Skeletal muscle satellite cell (primary cell): Measurements from ENCODE around the gene TIMM22. TPM values are rescaled to one million over a fixed set of nuclear protein-coding genes. Genes with fewer than 3 reads are reported as not detected.
"Not testable (repeated sequence)": the region's sequence is repeated elsewhere in the genome, so short reads cannot be mapped to it uniquely, and the experiment has no call there.

ENCODE experiments used
- H3K27me3 ChIP-seq: 2 replicates; pipeline ENCODE4 v1.7.0; 2013; ENCODE audit warnings: low read length; ENCODE audit not compliant: control insufficient read depth, insufficient read depth
- H3K36me3 ChIP-seq: 2 replicates; pipeline ENCODE4 v1.7.0; 2013; ENCODE audit warnings: mild to moderate bottlenecking, control low read depth, low read length; ENCODE audit not compliant: insufficient read depth
- H3K4me1 ChIP-seq: 2 replicates; pipeline ENCODE4 v1.7.0; 2013; ENCODE audit warnings: low read length; ENCODE audit not compliant: control insufficient read depth, insufficient read depth
- H3K4me2 ChIP-seq: 2 replicates; pipeline ENCODE4 v1.7.0; 2013; ENCODE audit warnings: mild to moderate bottlenecking, low read length
- H3K4me3 ChIP-seq: 2 replicates; pipeline ENCODE4 v1.7.0; 2013; ENCODE audit warnings: low read length
- H3K9ac ChIP-seq: 2 replicates; pipeline ENCODE4 v1.7.0; 2013; ENCODE audit warnings: mild to moderate bottlenecking, low read depth, low read length, moderate library complexity
- H3K9me3 ChIP-seq: replicated peaks from 2 replicates; pipeline ENCODE4 v1.7.0; 2013; ENCODE audit warnings: mild to moderate bottlenecking, control low read depth, low read length
- small RNA-seq: library from RNA; depleted of rRNA; stranded (forward); fragments of <200 nt; gene quantifications from one replicate; pipeline ENCODE3, GENCODE V24; 2012

Gene TIMM22

DNA sequence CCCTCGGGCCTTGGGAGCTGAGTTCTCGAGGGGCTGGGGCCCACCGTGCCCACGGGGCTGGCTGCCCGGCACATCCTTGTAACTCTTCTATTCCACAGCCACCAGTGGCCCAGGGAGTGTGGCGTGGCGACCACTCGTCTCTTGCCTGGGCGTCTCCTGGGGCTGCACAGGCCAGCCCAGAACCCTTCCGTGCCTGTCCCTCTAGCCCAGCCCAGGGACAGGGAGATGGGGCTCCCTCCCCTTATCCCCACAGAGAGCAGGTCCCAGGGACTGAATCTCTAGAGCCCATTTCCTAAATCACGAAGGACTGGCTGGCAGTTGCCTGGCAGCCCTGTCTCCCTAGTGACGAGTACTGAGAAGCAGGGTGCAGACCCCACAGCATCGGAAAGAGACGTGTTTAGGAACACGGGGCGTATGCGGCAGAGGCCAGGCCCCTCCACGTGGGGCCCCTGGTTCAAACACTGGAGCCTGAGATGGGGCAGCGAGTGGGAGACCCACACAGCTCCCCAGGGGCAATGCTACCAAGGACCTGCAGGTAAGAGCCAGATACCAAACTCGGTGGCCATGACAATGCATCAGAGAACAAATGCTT lies 51.0 kb downstream of the TIMM22 start:
- no peak overlapping the region for H3K4me2 ChIP-seq
- H3K27me3 ChIP-seq = no peaks in the 10 kb centered on the region
- no peak overlapping the region for H3K4me3 ChIP-seq
- no peaks in the 10 kb centered on the region for H3K4me1 ChIP-seq
- peaks cover 15% of the 10 kb centered on the region for H3K36me3 ChIP-seq
- H3K9me3 ChIP-seq = no peaks in the 10 kb centered on the region
- no peak overlapping the region for H3K9ac ChIP-seq

DNA sequence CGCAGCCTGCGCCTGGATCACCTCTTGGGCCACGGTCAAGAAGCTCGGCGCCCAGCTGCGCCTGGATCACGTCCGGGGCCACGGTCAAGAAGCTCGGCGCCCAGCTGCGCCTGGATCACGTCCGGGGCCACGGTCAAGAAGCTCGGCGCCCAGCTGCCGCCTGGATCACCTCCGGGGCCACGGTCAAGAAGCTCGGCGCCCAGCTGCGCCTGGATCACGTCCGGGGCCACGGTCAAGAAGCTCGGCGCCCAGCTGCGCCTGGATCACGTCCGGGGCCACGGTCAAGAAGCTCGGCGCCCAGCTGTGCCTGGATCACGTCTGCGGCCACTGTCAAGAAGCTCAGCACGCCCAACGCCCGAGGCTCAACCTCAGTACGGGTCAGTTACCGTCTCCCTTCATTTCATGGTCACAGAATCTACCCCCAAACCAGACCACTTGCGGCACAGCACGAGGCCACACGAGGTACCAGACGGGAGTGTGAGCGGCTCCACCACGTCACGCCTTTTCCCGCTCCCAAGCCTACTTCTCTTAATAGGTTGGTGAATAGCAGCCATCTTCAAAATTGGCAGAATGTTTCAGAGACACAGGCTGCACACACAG lies 51.7 kb downstream of the TIMM22 start:
- H3K36me3 ChIP-seq = peaks cover 15% of the 10 kb centered on the region
- not testable (repeated sequence) for H3K27me3 ChIP-seq, H3K4me3 ChIP-seq, H3K9me3 ChIP-seq, H3K4me2 ChIP-seq, H3K9ac ChIP-seq, H3K4me1 ChIP-seq

DNA sequence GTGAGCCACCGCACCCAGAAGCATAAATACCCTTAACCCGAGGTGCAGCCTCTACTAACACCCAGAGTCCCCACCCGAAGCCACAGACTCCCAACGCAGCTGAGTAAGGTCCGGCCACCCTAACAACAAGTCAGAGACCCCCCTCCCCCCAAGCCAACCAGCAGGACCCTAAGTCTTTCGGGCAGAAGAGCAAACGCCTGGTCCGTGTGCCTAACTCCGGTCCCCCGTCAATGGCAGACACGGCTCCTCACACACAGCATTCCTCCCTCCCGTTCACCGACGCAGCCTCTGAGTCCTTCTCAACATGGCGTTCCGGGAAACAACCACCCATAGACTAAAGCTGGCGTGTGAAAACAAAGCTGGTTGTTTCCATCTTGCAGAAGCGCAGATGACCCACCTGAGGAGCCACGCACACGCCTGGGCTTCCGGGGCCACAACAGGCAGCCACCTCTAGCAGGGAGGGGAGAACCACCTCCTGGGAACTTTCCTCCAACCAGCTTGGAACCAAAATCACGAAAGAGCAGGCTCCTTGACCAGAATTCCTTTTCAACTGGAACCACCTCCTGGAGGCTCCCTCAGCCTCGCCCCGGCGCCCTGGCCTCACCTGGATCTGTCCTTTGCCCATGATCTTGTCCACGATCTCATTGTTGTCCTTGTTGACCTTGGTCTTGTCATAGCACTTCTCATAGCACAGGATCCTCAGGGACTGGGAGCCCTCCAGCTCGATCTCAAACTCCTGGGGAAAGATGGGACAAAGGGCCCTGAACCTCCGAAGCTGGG lies 52.7 kb downstream of the TIMM22 start:
- Histone ChIP-seq H3K4me1 (no peaks in the 10 kb centered on the region), H3K9ac (no peak overlapping the region), H3K4me2 (no peak overlapping the region), H3K36me3 (peaks cover 22% of the 10 kb centered on the region), H3K4me3 (no peak overlapping the region), H3K27me3 (no peaks in the 10 kb centered on the region), H3K9me3 (no peaks in the 10 kb centered on the region)

DNA sequence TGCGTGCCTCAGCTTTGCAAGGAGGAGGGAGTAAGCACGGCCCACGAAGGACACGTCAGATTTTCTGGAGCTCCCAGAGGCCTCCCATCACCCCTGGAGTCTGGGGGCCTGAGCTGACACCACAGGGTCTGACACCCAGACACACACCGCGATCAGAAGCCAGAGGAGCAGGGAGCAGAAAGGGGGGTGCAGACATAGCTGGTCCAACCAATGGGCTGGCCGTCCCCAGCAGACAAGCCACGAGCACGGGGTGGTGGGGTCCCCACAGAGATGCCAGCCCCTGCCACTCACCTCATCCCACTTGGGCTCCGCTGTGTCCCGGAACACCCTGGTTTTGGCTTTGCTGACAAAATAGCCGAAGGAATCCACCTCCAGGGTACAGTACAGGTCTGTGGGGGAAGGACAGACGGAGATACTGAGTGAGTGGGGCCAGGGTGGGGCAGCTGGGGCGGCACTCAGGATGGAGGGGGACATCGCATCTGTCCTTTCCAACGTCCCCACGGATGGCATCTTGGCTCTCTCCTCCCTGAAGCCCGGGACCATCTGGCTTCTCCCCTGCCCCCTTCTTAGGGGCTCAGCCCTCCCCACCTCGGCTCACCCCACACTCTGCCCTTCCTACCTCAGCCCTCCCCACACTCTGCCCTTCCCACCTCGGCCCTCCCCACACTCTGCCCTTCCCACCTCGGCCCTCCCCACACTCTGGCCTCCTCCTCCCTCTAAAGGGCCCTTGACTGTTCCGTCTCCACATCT lies 53.5 kb downstream of the TIMM22 start:
- no peak overlapping the region for H3K9ac ChIP-seq
- H3K4me3 ChIP-seq = no peak overlapping the region
- H3K9me3 ChIP-seq = no peaks in the 10 kb centered on the region
- no peaks in the 10 kb centered on the region for H3K27me3 ChIP-seq
- H3K4me2 ChIP-seq = no peak overlapping the region
- no peaks in the 10 kb centered on the region for H3K4me1 ChIP-seq
- peaks cover 27% of the 10 kb centered on the region for H3K36me3 ChIP-seq

DNA sequence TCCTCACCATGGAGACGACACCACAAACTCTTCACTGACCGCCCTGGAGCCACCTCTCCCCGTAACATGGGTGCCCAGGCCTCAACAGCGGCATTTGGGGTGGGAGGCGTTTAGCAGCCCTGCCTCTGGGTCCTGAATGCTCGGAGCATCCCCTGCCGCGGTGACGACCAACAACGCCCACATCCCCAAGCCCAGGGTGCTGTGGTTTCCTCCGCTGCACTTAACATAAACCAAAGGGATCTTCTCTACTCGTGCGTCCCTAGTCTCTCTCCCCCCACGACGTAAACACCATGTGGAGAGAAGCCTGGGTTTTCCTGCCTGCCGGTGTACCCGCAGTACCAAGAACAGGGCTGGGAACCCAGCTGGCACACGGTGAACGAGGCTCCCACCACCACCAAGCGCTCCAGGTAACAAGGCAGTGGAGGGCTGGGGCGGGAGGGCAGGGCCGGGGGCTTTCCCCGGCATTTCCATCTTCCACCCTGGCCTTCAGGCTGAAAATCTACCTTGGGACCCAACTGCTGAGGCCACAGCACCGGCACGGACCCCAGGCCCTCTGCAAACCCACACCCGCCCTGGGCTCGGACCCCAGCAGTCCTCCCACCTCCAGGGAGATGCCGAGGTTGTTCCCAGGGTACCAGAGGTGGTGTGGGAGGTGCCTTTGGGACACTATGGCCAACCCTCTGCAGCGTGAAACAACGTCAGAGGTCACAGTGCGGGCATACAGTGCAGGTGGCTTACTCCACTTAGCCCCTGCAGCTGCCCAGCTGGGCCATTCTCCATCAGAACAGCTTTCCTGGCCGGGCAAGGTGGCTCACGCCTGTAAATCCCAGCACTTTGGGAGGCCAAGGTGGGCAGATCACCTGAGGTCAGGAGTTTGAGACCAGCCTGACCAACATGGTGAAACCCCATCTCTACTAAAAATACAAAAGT lies 54.3 kb downstream of the TIMM22 start:
- Histone ChIP-seq H3K4me2 (no peak overlapping the region), H3K27me3 (no peaks in the 10 kb centered on the region), H3K36me3 (peaks cover 29% of the 10 kb centered on the region), H3K4me3 (no peak overlapping the region), H3K9me3 (no peaks in the 10 kb centered on the region), H3K9ac (no peak overlapping the region), H3K4me1 (no peaks in the 10 kb centered on the region)

Small RNA genes within 50 kb of the gene (small RNA-seq; reads per million reads assigned to genes)
- gene MIR3183 = not detected
